Neural progenitor cell (in vitro differentiated cells): Measurements from ENCODE around the gene RCAN1.

Experiments used
- CTCF ChIP-seq: fragments of 200-600 bp; sonication (generic); IDR thresholded peaks from 2 replicates; pipeline ENCODE4 v1.5.1; 2017; ENCODE audit warnings: antibody characterized with exemption, mild to moderate bottlenecking
- EZH2 ChIP-seq: fragments of 200-600 bp; sonication (generic); IDR thresholded peaks from 2 replicates; pipeline ENCODE4 v1.6.1; 2017; ENCODE audit warnings: antibody characterized with exemption, mild to moderate bottlenecking, moderate library complexity
- EZH2phosphoT487 ChIP-seq: fragments of 200-600 bp; sonication (generic); IDR thresholded peaks from 2 replicates; pipeline ENCODE4 v1.6.1; 2017; ENCODE audit warnings: antibody characterized with exemption

- TF ChIP-seq CTCF (peak; percentile 41), EZH2 (no peak), EZH2phosphoT487 (no peak)
Observed at GRCh38 chr21:34517491-34518245, 97.2 kb downstream of the RCAN1 start.
